ENCODE measurements around the gene NUDT16L1. TPM values are rescaled to one million over a fixed set of nuclear protein-coding genes. Genes with fewer than 3 reads are reported as not detected.

Gene NUDT16L1
- total RNA-seq, 2 donors from 2014 or later, result 50.7 to 80.1 TPM

DNA sequence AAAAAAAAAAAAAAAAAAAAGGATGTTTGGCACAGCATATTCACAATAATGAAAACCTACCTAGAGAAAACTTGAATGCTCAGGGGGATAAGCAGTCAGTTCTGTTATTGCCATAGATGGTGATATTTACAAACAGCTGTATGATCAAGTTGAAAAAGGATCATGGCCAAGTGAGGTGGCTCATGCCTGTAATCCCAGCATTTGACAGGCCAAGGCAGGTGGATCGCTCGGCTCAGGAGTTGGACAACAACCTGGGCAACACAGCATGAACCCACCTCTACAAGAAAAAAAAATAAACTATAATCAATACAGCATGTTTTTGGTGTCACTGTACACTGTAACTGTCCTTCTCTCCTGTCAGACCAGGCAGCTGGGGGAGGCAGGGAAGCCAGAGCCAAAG, 21.6 kb downstream of the NUDT16L1 start:
- intact Hi-C loops (cut with DNase I), result no loop called here
- H3K27me3 ChIP-seq, result no peaks in the 10 kb centered on the region
- DNase-seq, result no peak
- TF ChIP-seq, protein P1, sequence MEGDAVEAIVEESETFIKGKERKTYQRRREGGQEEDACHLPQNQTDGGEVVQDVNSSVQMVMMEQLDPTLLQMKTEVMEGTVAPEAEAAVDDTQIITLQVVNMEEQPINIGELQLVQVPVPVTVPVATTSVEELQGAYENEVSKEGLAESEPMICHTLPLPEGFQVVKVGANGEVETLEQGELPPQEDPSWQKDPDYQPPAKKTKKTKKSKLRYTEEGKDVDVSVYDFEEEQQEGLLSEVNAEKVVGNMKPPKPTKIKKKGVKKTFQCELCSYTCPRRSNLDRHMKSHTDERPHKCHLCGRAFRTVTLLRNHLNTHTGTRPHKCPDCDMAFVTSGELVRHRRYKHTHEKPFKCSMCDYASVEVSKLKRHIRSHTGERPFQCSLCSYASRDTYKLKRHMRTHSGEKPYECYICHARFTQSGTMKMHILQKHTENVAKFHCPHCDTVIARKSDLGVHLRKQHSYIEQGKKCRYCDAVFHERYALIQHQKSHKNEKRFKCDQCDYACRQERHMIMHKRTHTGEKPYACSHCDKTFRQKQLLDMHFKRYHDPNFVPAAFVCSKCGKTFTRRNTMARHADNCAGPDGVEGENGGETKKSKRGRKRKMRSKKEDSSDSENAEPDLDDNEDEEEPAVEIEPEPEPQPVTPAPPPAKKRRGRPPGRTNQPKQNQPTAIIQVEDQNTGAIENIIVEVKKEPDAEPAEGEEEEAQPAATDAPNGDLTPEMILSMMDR (IDR thresholded peaks at IDR 0.05), result no peak
- peaks cover 4% of the 10 kb centered on the region for H3K36me3 ChIP-seq
- H3K4me1 ChIP-seq, result no peaks in the 10 kb centered on the region
- H3K4me3 ChIP-seq, result no peak overlapping the region
- no peaks in the 10 kb centered on the region for H3K9me3 ChIP-seq
- no peak overlapping the region for H3K9ac ChIP-seq (ENCODE audit: low read depth in 2 of 2, low read length in 2 of 2)
- H3K27ac ChIP-seq, result no peak overlapping the region

GRCh38 chr16:4718466-4718865, 25.1 kb downstream of the NUDT16L1 start:
- no peaks in the 10 kb centered on the region for H3K9me3 ChIP-seq
- no peaks in the 10 kb centered on the region for H3K4me1 ChIP-seq
- DNase-seq, result no peak
- no peak overlapping the region for H3K27ac ChIP-seq
- H3K27me3 ChIP-seq, result no peaks in the 10 kb centered on the region
- intact Hi-C loops (cut with DNase I), result no loop called here
- no peak overlapping the region for H3K9ac ChIP-seq (ENCODE audit: low read depth in 2 of 2, low read length in 2 of 2)
- peaks cover 4% of the 10 kb centered on the region for H3K36me3 ChIP-seq
- TF ChIP-seq, protein P1 (IDR thresholded peaks at IDR 0.05), result no peak
- H3K4me3 ChIP-seq, result no peak overlapping the region

- H3K27ac ChIP-seq, result no peak overlapping the region
- H3K4me1 ChIP-seq, result no peaks in the 10 kb centered on the region
- H3K9me3 ChIP-seq, result no peaks in the 10 kb centered on the region
- intact Hi-C loops (cut with DNase I), result no loop called here
- no peaks in the 10 kb centered on the region for H3K27me3 ChIP-seq
- no peak overlapping the region for H3K4me3 ChIP-seq
- DNase-seq, result no peak
- H3K9ac ChIP-seq (ENCODE audit: low read depth in 2 of 2, low read length in 2 of 2), result peak overlapping the region in 1 of 2 donors; percentile 35
- no peaks in the 10 kb centered on the region for H3K36me3 ChIP-seq
- TF ChIP-seq, protein P1 (IDR thresholded peaks at IDR 0.05), result no peak
Observed at GRCh38 chr16:4723071-4723767, 29.9 kb downstream of the NUDT16L1 start.

- Histone ChIP-seq H3K4me1 (no peaks in the 10 kb centered on the region), H3K36me3 (no peaks in the 10 kb centered on the region), H3K9ac (ENCODE audit: low read depth in 2 of 2, low read length in 2 of 2) (no peak overlapping the region), H3K4me3 (no peak overlapping the region), H3K9me3 (no peaks in the 10 kb centered on the region), H3K27ac (no peak overlapping the region), H3K27me3 (no peaks in the 10 kb centered on the region)
- intact Hi-C loops (cut with DNase I), result no loop called here
- TF ChIP-seq, protein P1 (IDR thresholded peaks at IDR 0.05), result no peak
- no peak for DNase-seq
Observed at GRCh38 chr16:4724661-4725270, 31.4 kb downstream of the NUDT16L1 start.

- H3K4me3 ChIP-seq, result no peak overlapping the region
- intact Hi-C loops (cut with DNase I), result no loop called here
- H3K36me3 ChIP-seq, result no peaks in the 10 kb centered on the region
- H3K4me1 ChIP-seq, result no peaks in the 10 kb centered on the region
- H3K27ac ChIP-seq, result no peak overlapping the region
- H3K9me3 ChIP-seq, result no peaks in the 10 kb centered on the region
- TF ChIP-seq, protein P1 (IDR thresholded peaks at IDR 0.05), result no peak
- H3K27me3 ChIP-seq, result no peaks in the 10 kb centered on the region
- DNase-seq, result no peak
- H3K9ac ChIP-seq (ENCODE audit: low read depth in 2 of 2, low read length in 2 of 2), result no peak overlapping the region
Observed at GRCh38 chr16:4726616-4727015, 33.3 kb downstream of the NUDT16L1 start.
